GM10248 (cell line): ENCODE measurements around the gene KAZN.

ENCODE experiments used
- CTCF ChIA-PET: fragments of 300-600 bp; sonication (Branson Sonifier 250); formaldehyde crosslinking; extraction: SDS; loops from one replicate; lab custom pipeline; 2021; ENCODE audit warnings: antibody characterized with exemption; lab: Yijun Ruan, JAX
- POLR2A ChIA-PET: fragments of 350-650 bp; sonication (Branson Sonifier 250); formaldehyde crosslinking; extraction: SDS; loops from one replicate; lab custom pipeline; 2020; ENCODE audit warnings: antibody characterized with exemption; lab: Yijun Ruan, JAX
- DNase-seq: peaks from one replicate; pipeline ENCODE4 v3.0.0; 2012; ENCODE audit errors: extremely low spot score
- CTCF ChIP-seq: IDR thresholded peaks from 2 replicates; pipeline ENCODE4 v1.5.1; 2012; ENCODE audit warnings: mild to moderate bottlenecking, low read depth; ENCODE audit errors: extremely low read depth, missing control alignments, control extremely low read depth

The KAZN gene

GRCh38 chr1:14615549-14616218, 17.2 kb downstream of the KAZN start:
- TF ChIP-seq CTCF = no peak
- ChIA-PET POLR2A (no interaction called here), CTCF (no interaction called here)
- DNase-seq = no peak

GRCh38 chr1:14616632-14617396, 18.3 kb downstream of the KAZN start:
- POLR2A ChIA-PET = no interaction called here
- CTCF ChIA-PET = interaction anchor here (1.8 kb wide), 1 partner anchor 10 kb away, joined by 4 read pairs; no protein-coding TSS in a partner anchor
- DNase-seq = no peak
- no peak for TF ChIP-seq CTCF

GRCh38 chr1:14617791-14618190, 19.3 kb downstream of the KAZN start:
- POLR2A ChIA-PET = no interaction called here
- DNase-seq = no peak
- TF ChIP-seq CTCF = no peak
- CTCF ChIA-PET = interaction anchor here (0.7 to 1.8 kb wide), 3 partner anchors 11 to 114 kb away, joined by 3 to 4 read pairs (median 4); no protein-coding TSS in a partner anchor

- CTCF ChIA-PET = interaction anchor here (0.8 kb wide), 1 partner anchor 11 kb away, joined by 3 read pairs; no protein-coding TSS in a partner anchor
- TF ChIP-seq CTCF = no peak
- POLR2A ChIA-PET = no interaction called here
- no peak for DNase-seq
These were observed 22.5 kb downstream of the KAZN start for GRCh38 chr1:14620941-14621340.

GRCh38 chr1:14623090-14623489, 24.6 kb downstream of the KAZN start:
- ChIA-PET POLR2A (no interaction called here), CTCF (no interaction called here)
- DNase-seq = no peak
- TF ChIP-seq CTCF = no peak

- TF ChIP-seq CTCF = no peak
- CTCF ChIA-PET = interaction anchor here (1.6 kb wide), 1 partner anchor 10 kb away, joined by 5 read pairs; no protein-coding TSS in a partner anchor
- DNase-seq = no peak
- POLR2A ChIA-PET = interaction anchor here (0.6 kb wide), 1 partner anchor 1711 kb away, joined by 3 read pairs; no protein-coding TSS in a partner anchor
These were observed 26.5 kb downstream of the KAZN start for GRCh38 chr1:14624941-14625340.
